Stimulated activated CD8-positive, alpha-beta memory T cell treated with anti-CD3 and anti-CD28 coated beads, Interleukin-12 subunit alpha, Interleukin-12 subunit beta, amount 100 ng/mL, for 4 hours (primary cell): ENCODE results near the gene USP5.

ENCODE experiments used
- DNase-seq: peaks from one replicate; pipeline ENCODE4 v3.0.0-alpha.2; 2020; ENCODE audit warnings: low read depth

The USP5 gene

DNA sequence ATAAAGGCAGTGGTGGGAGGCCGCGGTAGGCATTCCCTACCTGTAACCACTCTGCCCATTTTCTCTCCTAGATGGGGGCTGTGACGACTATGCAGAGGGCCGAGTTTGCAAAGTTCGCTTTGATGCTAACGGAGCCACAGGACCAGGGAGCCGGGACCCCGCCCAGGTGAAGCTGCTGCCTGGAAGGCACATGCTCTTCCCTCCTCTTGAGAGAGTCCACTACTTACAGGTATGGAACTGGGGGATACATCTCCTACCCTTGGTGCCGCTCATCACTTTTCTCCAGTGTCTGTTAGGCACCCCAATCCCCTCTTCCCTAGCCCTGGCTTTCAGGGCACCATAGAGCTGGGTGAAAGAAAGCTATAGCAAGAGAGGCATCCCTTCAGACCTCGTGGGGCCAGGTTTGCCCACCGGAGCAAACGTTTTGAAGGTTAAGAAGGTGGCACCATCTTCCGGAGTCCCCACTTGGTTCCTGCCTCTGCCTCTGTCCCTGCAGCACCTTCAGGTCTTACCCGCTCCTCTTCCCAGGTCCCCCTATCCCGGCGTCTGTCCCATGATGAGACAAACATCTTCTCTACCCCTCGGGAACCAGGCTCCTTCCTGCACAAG lies 25.7 kb upstream of the USP5 start:
- no peak for DNase-seq

- DNase-seq, result no peak
Observed at GRCh38 chr12:6826734-6827436, 25.1 kb upstream of the USP5 start.

DNA sequence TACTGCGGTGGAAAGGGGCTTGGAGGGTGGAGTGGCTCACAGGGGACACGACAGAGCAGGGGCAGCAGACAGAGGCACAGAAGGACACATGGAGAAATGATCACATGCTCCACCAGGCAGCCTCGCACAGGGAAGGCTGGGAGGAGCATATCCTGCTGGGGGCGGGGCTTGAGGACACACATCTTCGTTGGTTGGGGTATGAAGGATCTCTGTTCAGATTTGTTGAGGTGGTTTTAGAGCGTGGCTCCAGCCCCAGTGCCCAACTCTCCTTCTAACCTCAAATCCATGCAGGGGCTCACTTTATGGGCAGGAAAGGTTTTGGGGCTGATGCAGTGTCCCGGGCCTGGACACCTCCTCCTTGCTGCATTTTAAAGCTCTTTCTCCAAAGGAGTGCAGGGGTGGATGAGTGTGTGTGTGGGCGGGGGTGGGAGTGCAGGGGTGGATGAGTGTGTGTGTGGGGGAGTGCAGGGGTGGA lies 24.5 kb upstream of the USP5 start:
- no peak for DNase-seq

GRCh38 chr12:6827982-6828780 lies 23.8 kb upstream of the USP5 start, which contains the start of gene P3H3:
TSS of gene P3H3 (plus strand) at chr12:6828407. CDS start at chr12:6828441, 34 bp downstream.
- DNase-seq, result no peak

GRCh38 chr12:6828781-6829535 lies 23.0 kb upstream of the USP5 start:
- DNase-seq, result no peak

DNA sequence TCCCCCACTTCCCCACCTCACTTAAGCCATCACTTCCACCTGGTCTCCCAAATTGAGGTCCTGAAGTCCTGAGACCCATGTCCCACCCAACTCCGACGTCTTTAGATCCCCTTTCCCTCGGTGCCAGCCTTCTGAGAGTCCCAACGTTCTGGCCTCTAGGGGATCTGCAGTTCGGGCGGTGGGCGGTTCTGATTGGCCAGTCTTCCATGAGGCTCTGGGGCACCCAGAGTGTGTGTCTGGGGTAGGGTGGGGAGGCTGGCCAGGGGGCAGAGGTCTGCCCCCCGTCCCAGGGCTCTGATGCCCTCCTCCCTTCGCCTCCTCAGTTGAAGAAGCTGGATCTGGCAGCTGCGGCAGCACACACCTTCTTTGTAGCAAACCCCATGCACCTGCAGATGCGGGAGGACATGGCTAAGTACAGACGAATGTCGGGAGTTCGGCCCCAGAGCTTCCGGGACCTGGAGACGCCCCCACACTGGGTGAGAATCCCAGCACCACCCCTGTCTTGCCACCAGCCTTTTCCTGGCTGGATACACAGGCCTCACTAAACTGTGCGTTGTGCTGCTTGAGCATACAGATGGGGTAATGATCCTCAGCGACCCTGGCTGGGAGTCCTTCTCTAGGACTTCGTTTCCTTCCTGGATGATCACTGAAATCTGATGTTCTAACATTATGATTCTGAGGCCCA lies 22.3 kb upstream of the USP5 start:
- DNase-seq, result no peak

GRCh38 chr12:6830286-6830890 lies 21.6 kb upstream of the USP5 start:
- DNase-seq, result no peak

GRCh38 chr12:6830999-6831398 lies 21.0 kb upstream of the USP5 start:
- DNase-seq, result no peak

GRCh38 chr12:6831450-6831995 lies 20.4 kb upstream of the USP5 start:
- no peak for DNase-seq

DNA sequence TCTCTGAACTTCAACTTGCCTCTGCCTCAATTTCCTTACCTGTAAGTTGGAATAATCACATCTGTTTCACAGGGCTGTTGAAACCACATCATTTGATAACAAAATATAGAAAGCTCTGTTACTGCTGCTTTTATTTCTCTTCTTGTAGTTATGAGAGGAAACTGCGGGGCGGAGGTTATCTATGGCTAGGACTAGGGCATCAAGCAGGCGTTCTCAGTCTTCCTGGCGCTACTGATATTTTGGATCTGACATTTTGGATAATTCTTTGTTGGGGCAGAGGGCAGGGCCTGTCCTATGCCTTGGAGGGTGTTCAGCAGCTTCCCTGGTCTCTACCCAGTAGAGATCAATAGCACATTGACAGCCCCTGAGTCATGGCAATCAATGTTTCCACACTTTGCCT lies 19.8 kb upstream of the USP5 start:
- DNase-seq, result no peak

- no peak for DNase-seq
Observed at GRCh38 chr12:6833189-6833890, 18.6 kb upstream of the USP5 start.

DNA sequence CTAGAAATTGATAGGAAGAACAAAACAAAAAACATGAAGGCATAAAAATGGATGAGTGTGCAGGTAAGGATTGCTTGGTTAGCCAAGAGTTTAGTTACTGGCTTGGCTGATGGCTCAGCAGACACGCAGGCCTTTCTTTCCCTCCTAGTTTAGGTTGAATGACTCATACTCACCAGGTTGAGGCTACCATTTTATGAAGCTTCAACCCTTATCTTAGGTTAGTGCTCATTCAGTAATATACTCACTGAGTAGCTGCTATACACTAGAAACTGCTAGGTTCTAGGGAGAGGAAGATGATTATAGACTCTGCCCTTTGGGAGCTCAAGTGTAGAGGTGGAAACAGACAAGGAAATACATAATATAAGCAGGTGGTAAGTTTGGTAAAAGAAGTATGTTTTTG lies 17.7 kb upstream of the USP5 start:
- no peak for DNase-seq

DNA sequence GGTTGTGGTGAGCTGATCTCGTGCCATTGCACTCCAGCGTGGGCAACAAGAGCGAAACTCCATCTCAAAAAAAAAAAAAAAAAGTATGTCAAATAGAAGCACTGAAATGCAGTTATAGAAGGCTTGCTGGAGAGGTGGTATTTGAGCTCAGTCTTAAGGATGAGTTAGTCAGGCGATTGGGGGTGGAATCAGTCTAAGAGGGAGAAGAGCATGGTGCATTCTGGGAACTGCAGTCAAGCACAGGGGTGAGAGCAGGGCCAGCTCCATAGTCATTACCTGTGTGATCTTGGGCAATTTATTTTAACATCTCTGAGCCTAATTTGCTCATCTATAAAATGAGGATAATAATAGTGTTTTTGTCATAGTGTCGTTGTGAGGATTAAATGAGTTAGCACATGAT lies 17.1 kb upstream of the USP5 start:
- DNase-seq, result no peak

DNA sequence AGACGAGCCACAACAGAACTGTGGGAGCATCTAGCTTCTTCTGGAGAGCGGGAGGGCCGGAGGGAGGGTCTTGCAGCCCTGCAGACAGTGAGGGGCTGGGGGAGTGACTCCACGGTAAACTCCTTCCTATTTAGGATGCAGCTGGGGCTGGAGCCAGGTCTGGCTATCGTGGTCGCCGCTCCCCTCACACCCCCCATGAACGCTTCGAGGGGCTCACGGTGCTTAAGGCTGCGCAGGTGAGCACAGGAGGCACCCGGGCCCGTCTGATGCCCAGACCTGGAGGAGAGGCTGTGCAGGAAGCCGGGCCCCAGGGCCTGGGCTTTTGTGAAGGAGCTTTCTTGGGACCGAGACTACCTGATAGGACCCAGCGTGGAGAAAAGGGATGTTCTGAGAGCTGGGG lies 15.1 kb upstream of the USP5 start:
- no peak for DNase-seq

- no peak for DNase-seq
Observed at GRCh38 chr12:6837370-6838060, 14.4 kb upstream of the USP5 start.

DNA sequence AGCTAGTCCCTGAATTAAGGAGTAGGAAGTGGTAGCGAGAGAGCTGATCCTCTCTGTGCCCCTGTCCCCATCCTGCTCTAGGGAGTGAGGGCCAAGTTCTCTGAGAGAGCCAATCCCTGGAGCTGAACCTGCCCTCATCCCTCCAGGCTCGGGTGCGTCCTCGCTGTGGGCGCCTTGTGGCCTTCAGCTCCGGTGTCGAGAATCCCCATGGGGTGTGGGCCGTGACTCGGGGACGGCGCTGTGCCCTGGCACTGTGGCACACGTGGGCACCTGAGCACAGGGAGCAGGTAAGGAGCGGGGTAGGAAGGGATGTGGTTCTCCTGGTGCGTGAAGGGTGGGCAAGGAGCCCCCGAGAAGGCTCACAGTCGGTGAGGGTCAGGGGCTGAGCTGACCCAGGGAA lies 13.1 kb upstream of the USP5 start:
- no peak for DNase-seq

DNA sequence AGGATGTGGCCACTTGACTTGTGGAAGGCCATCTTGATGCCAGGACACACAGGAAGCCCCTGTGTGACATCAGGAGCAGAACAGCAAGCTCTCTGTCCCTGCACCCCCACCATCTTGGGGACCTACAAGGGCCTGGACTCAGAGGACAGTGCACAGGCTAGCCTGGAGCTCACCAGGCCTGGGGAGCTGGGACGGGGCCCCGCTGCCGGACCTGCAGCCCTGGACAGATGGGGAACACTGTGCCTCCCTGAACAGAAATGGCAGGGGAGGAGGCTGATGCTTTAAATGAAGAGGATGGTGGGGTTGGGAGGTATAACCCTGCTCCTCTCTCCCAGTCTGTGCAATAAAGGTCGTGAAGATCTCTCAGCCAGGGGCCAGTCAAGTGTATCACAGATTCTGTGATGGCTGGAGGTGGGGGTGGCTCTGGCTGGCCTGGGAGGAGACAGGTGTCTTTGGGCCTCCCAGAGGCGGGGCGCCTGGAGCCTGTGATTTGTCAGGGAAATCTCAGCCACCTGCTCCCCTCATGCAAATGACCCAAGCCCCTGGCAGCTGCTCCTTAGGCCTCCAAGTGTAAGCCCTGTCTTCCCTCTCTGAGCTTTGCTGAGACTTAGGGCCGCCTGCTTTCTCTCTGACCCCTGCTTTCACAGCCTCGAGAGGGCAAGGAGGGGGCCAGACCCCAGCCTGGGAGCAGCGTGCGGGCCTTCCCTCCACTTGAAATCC lies 12.3 kb upstream of the USP5 start:
- DNase-seq, result no peak

DNA sequence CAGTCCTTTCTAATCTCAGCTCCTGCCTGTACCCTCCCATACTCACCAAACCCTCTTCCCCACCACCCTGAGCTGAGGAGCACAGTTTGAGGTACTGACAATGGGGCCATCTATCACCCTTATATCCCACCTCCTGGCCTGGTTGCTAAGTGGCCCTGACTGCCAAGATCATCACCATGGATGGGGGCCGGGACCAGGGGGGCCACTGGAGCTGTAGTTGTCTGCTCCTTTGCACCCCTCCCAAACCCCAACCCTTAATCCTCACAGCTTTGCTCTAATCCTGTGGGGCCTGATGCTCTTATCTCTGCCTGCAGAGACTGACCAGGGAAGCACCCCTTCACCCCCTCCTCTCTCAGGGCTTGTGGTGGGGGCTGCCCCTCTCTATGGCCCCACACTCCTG lies 11.6 kb upstream of the USP5 start:
- no peak for DNase-seq
